Smooth muscle cell of the pulmonary artery (primary cell): Measurements from ENCODE around the gene POLRMT. TPM values are rescaled to one million over a fixed set of nuclear protein-coding genes. Genes with fewer than 3 reads are reported as not detected.

Experiments used
- total RNA-seq: library from RNA; depleted of rRNA; stranded (reverse); fragments of >200 nt; gene quantifications from 2 replicates; pipeline ENCODE4 v1.2.3, GENCODE V29; 2014

The POLRMT gene
- total RNA-seq: 25.8 and 43.3 TPM in 2 replicates

GRCh38 chr19:633068-633785, at the start of gene POLRMT:
Gene POLRMT, minus strand, starts transcription at chr19:633537. Its CDS starts 25 bp downstream, at chr19:633512.

GRCh38 chr19:676339-677105, 43.2 kb upstream of the POLRMT start, which contains the start of gene FSTL3:
Gene FSTL3, plus strand, starts transcription at chr19:676392. Its CDS starts 32 bp downstream, at chr19:676424.

GRCh38 chr19:662962-663681, 29.8 kb upstream of the POLRMT start, which contains the start of gene RNF126:
Gene RNF126, minus strand, starts transcription at chr19:663214. Its CDS starts 93 bp downstream, at chr19:663121.

GRCh38 chr19:639253-640160, 6.2 kb upstream of the POLRMT start, which contains the start of gene FGF22:
Gene FGF22, plus strand, starts transcription at chr19:639879. Its CDS starts 47 bp downstream, at chr19:639926.

GRCh38 chr19:589693-590395, 43.5 kb downstream of the POLRMT start, which contains the start of gene HCN2:
Gene HCN2, plus strand, starts transcription at chr19:589881. Its CDS starts 65 bp downstream, at chr19:589946.

GRCh38 chr19:572140-572742, 61.1 kb downstream of the POLRMT start, which contains the start of gene BSG:
Gene BSG, plus strand, starts transcription at chr19:572596. Its CDS starts 39 bp downstream, at chr19:572635.

Other genes with a start within 250 kb of the POLRMT start
- 0.07 TPM in 1 of 2 replicates, not detected in the other for gene C2CD4C, start 224.4 kb downstream of the POLRMT start, total RNA-seq
- 0.33 and 2.4 TPM in 2 replicates for gene SHC2, start 172.5 kb downstream of the POLRMT start, total RNA-seq
- 0.13 and 0.20 TPM in 2 replicates for gene MADCAM1, start 137.1 kb downstream of the POLRMT start, total RNA-seq
- gene TPGS1, start 126.0 kb downstream of the POLRMT start, total RNA-seq: 18.9 and 22.3 TPM in 2 replicates
- 51.9 and 64.0 TPM in 2 replicates for gene CDC34, start 101.8 kb downstream of the POLRMT start, total RNA-seq
- gene GZMM, start 89.5 kb downstream of the POLRMT start, total RNA-seq: 0.17 TPM in 1 of 2 replicates, not detected in the other
- gene BSG, start 60.9 kb downstream of the POLRMT start, total RNA-seq: 556 and 625 TPM in 2 replicates
- gene HCN2, start 43.7 kb downstream of the POLRMT start, total RNA-seq: 2.4 and 4.6 TPM in 2 replicates
- not detected in 2 replicates for gene FGF22, start 6.3 kb upstream of the POLRMT start, total RNA-seq
- 22.2 and 22.9 TPM in 2 replicates for gene RNF126, start 29.7 kb upstream of the POLRMT start, total RNA-seq
- gene FSTL3, start 42.9 kb upstream of the POLRMT start, total RNA-seq: 55.3 and 185 TPM in 2 replicates
- not detected in 2 replicates for gene PRSS57, start 61.9 kb upstream of the POLRMT start, total RNA-seq
- gene PALM, start 75.4 kb upstream of the POLRMT start, total RNA-seq: 5.2 and 18.2 TPM in 2 replicates
- 0.10 and 0.13 TPM in 2 replicates for gene MISP, start 117.6 kb upstream of the POLRMT start, total RNA-seq
- gene PTBP1, start 163.9 kb upstream of the POLRMT start, total RNA-seq: 135 and 172 TPM in 2 replicates
- gene PLPPR3, start 188.4 kb upstream of the POLRMT start, total RNA-seq: 0.30 TPM in 1 of 2 replicates, not detected in the other
- gene AZU1, start 194.3 kb upstream of the POLRMT start, total RNA-seq: 0.07 TPM in 1 of 2 replicates, not detected in the other
- 0.07 TPM in 1 of 2 replicates, not detected in the other for gene PRTN3, start 207.5 kb upstream of the POLRMT start, total RNA-seq
- 0.13 TPM in 1 of 2 replicates, not detected in the other for gene ELANE, start 218.8 kb upstream of the POLRMT start, total RNA-seq
- gene CFD, start 226.1 kb upstream of the POLRMT start, total RNA-seq: 1.1 and 9.3 TPM in 2 replicates